LNCAP (cell line): ENCODE results near the gene JAKMIP1.

Experiments
- CTCF ChIP-seq: fragments of 450-650 bp; IDR thresholded peaks from 2 replicates; pipeline ENCODE4 v1.5.1; 2017; ENCODE audit warnings: mild to moderate bottlenecking

JAKMIP1 gene

GRCh38 chr4:6071959-6072720 lies 128.2 kb downstream of the JAKMIP1 start:
- no peak for TF ChIP-seq CTCF

- no peak for TF ChIP-seq CTCF
Observed at GRCh38 chr4:6071191-6071958, 129.0 kb downstream of the JAKMIP1 start.

- TF ChIP-seq CTCF: no peak
Observed at GRCh38 chr4:6069845-6070709, 130.3 kb downstream of the JAKMIP1 start.

- TF ChIP-seq CTCF: no peak
Observed at GRCh38 chr4:6068986-6069385, 131.4 kb downstream of the JAKMIP1 start.

- no peak for TF ChIP-seq CTCF
Observed at GRCh38 chr4:6065934-6066590, 134.3 kb downstream of the JAKMIP1 start.

- TF ChIP-seq CTCF: no peak
Observed at GRCh38 chr4:6065166-6065565, 135.2 kb downstream of the JAKMIP1 start.

GRCh38 chr4:6064383-6064782 lies 136.0 kb downstream of the JAKMIP1 start:
- TF ChIP-seq CTCF: no peak
